ENCODE results near the gene PNPLA2.

The PNPLA2 gene

DNA sequence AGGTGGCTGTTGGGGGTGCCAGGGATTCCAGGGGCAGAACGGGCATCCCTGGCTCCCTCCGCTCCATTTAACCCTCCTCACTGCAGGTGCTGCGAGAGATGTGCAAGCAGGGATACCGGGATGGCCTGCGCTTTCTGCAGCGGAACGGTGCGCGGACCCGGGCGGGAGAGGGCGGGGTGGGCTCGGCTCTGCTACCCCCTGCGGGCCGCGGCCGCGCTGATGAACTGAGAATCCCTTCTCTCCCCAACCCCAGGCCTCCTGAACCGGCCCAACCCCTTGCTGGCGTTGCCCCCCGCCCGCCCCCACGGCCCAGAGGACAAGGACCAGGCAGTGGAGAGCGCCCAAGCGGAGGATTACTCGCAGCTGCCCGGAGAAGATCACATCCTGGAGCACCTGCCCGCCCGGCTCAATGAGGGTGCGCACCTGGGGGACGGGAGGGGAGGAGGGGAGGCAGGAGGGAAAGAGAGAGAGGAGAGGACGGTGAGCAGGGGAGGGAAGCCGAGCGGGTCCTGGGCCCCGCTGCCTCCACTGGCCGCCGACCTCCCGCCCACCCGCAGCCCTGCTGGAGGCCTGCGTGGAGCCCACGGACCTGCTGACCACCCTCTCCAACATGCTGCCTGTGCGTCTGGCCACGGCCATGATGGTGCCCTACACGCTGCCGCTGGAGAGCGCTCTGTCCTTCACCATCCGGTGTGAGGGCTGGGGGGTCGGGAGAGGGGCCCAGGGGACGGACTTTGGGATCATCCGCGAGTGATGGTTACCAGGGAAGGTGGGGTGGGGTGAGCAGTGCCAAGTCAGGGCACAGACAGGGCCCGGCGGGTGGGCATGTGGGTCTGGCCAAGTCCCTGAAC lies 5.0 kb downstream of the PNPLA2 start:
- no peak overlapping the region for H3K4me2 ChIP-seq (ENCODE audit: low read length)
- H3K27ac ChIP-seq (ENCODE audit: low read depth, low read length) = no peak overlapping the region
- no peaks in the 10 kb centered on the region for H3K36me3 ChIP-seq (ENCODE audit: control insufficient read depth, insufficient read depth, low read length)
- H2BK5ac ChIP-seq (ENCODE audit: low read length) = no peak overlapping the region
- no peak overlapping the region for H3K18ac ChIP-seq (ENCODE audit: low read length)
- DNase-seq = no peak
- no peak overlapping the region for H2AK5ac ChIP-seq (ENCODE audit: low read length)
- no CpG with 5 or more reads among the region's 53 CpGs for WGBS (ENCODE audit: extremely low coverage, insufficient coverage, low lambda C conversion rate)
- no peaks in the 10 kb centered on the region for H3K27me3 ChIP-seq (ENCODE audit: insufficient read depth, low read length, poor library complexity)
- H3K4me3 ChIP-seq (ENCODE audit: low read length) = no peak overlapping the region
- no peaks in the 10 kb centered on the region for H3K79me2 ChIP-seq (ENCODE audit: control insufficient read depth, insufficient read depth, low read length)
- no peak overlapping the region for H3K4ac ChIP-seq (ENCODE audit: low read depth, low read length)
- H4K8ac ChIP-seq (ENCODE audit: low read depth, low read length) = no peak overlapping the region
- H3K23ac ChIP-seq (ENCODE audit: low read length) = no peak overlapping the region
- no peak overlapping the region for H3K56ac ChIP-seq (ENCODE audit: low read length)
- no peak overlapping the region for H2BK15ac ChIP-seq (replicated peaks; ENCODE audit: low read depth)
- H3K9ac ChIP-seq (ENCODE audit: low read length) = no peak overlapping the region
- H3K79me1 ChIP-seq (ENCODE audit: low read length) = peaks cover 4% of the 10 kb centered on the region
- H3K4me1 ChIP-seq (ENCODE audit: control insufficient read depth, low read depth, low read length) = peaks cover 1% of the 10 kb centered on the region
- no peak overlapping the region for H2BK120ac ChIP-seq (ENCODE audit: low read depth, low read length)
- H4K5ac ChIP-seq (ENCODE audit: low read length) = no peak overlapping the region

DNA sequence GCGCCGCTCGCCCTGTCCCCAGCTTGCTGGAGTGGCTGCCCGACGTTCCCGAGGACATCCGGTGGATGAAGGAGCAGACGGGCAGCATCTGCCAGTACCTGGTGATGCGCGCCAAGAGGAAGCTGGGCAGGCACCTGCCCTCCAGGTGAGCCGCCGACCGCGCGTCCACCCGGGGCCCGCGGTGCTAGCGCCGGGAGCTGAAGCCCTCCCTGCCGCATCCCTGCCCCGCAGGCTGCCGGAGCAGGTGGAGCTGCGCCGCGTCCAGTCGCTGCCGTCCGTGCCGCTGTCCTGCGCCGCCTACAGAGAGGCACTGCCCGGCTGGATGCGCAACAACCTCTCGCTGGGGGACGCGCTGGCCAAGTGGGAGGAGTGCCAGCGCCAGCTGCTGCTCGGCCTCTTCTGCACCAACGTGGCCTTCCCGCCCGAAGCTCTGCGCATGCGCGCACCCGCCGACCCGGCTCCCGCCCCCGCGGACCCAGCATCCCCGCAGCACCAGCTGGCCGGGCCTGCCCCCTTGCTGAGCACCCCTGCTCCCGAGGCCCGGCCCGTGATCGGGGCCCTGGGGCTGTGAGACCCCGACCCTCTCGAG lies 5.7 kb downstream of the PNPLA2 start:
- no peaks in the 10 kb centered on the region for H3K36me3 ChIP-seq (ENCODE audit: control insufficient read depth, insufficient read depth, low read length)
- WGBS (ENCODE audit: extremely low coverage, insufficient coverage, low lambda C conversion rate) = no CpG with 5 or more reads among the region's 59 CpGs
- DNase-seq = no peak

DNA sequence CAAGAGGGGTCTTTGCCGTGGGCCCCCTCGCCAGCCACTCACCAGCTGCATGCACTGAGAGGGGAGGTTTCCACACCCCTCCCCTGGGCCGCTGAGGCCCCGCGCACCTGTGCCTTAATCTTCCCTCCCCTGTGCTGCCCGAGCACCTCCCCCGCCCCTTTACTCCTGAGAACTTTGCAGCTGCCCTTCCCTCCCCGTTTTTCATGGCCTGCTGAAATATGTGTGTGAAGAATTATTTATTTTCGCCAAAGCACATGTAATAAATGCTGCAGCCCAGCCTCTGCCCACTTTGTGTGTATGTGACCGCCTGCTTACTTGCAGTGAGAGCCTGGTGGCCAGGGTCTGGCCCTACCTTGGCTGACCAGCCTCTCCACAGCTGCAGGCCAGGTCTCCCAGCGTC lies 6.2 kb downstream of the PNPLA2 start:
- H2BK15ac ChIP-seq (replicated peaks; ENCODE audit: low read depth) = no peak overlapping the region
- H3K56ac ChIP-seq (ENCODE audit: low read length) = no peak overlapping the region
- no peak overlapping the region for H3K4me2 ChIP-seq (ENCODE audit: low read length)
- no peaks in the 10 kb centered on the region for H3K27me3 ChIP-seq (ENCODE audit: insufficient read depth, low read length, poor library complexity)
- H3K79me2 ChIP-seq (ENCODE audit: control insufficient read depth, insufficient read depth, low read length) = no peaks in the 10 kb centered on the region
- peaks cover 4% of the 10 kb centered on the region for H3K79me1 ChIP-seq (ENCODE audit: low read length)
- no peak overlapping the region for H3K4ac ChIP-seq (ENCODE audit: low read depth, low read length)
- no peak overlapping the region for H2BK120ac ChIP-seq (ENCODE audit: low read depth, low read length)
- H4K5ac ChIP-seq (ENCODE audit: low read length) = no peak overlapping the region
- DNase-seq = no peak
- H3K36me3 ChIP-seq (ENCODE audit: control insufficient read depth, insufficient read depth, low read length) = no peaks in the 10 kb centered on the region
- no peak overlapping the region for H4K8ac ChIP-seq (ENCODE audit: low read depth, low read length)
- H3K9ac ChIP-seq (ENCODE audit: low read length) = no peak overlapping the region
- WGBS (ENCODE audit: extremely low coverage, insufficient coverage, low lambda C conversion rate) = no CpG with 5 or more reads among the region's 11 CpGs
- H2BK5ac ChIP-seq (ENCODE audit: low read length) = no peak overlapping the region
- no peak overlapping the region for H3K27ac ChIP-seq (ENCODE audit: low read depth, low read length)
- H3K18ac ChIP-seq (ENCODE audit: low read length) = no peak overlapping the region
- H3K4me1 ChIP-seq (ENCODE audit: control insufficient read depth, low read depth, low read length) = peaks cover 5% of the 10 kb centered on the region
- H3K4me3 ChIP-seq (ENCODE audit: low read length) = no peak overlapping the region
- no peak overlapping the region for H3K23ac ChIP-seq (ENCODE audit: low read length)
- no peak overlapping the region for H2AK5ac ChIP-seq (ENCODE audit: low read length)

More for the DNA sequence above, 5.7 kb downstream of the PNPLA2 start:
- H3K79me1 ChIP-seq (ENCODE audit: low read length) = peaks cover 4% of the 10 kb centered on the region
- H2BK15ac ChIP-seq (replicated peaks; ENCODE audit: low read depth) = no peak overlapping the region
- H2BK5ac ChIP-seq (ENCODE audit: low read length) = no peak overlapping the region
- peaks cover under 1% of the 10 kb centered on the region for H3K4me1 ChIP-seq (ENCODE audit: control insufficient read depth, low read depth, low read length)
- no peaks in the 10 kb centered on the region for H3K27me3 ChIP-seq (ENCODE audit: insufficient read depth, low read length, poor library complexity)
- no peak overlapping the region for H3K27ac ChIP-seq (ENCODE audit: low read depth, low read length)
- no peak overlapping the region for H3K4me3 ChIP-seq (ENCODE audit: low read length)
- H3K4ac ChIP-seq (ENCODE audit: low read depth, low read length) = no peak overlapping the region
- H3K56ac ChIP-seq (ENCODE audit: low read length) = no peak overlapping the region
- H3K23ac ChIP-seq (ENCODE audit: low read length) = no peak overlapping the region
- H3K18ac ChIP-seq (ENCODE audit: low read length) = no peak overlapping the region
- H3K9ac ChIP-seq (ENCODE audit: low read length) = no peak overlapping the region
- no peak overlapping the region for H4K5ac ChIP-seq (ENCODE audit: low read length)
- no peak overlapping the region for H4K8ac ChIP-seq (ENCODE audit: low read depth, low read length)
- H3K4me2 ChIP-seq (ENCODE audit: low read length) = no peak overlapping the region
- no peaks in the 10 kb centered on the region for H3K79me2 ChIP-seq (ENCODE audit: control insufficient read depth, insufficient read depth, low read length)
- H2BK120ac ChIP-seq (ENCODE audit: low read depth, low read length) = no peak overlapping the region
- H2AK5ac ChIP-seq (ENCODE audit: low read length) = no peak overlapping the region

DNA sequence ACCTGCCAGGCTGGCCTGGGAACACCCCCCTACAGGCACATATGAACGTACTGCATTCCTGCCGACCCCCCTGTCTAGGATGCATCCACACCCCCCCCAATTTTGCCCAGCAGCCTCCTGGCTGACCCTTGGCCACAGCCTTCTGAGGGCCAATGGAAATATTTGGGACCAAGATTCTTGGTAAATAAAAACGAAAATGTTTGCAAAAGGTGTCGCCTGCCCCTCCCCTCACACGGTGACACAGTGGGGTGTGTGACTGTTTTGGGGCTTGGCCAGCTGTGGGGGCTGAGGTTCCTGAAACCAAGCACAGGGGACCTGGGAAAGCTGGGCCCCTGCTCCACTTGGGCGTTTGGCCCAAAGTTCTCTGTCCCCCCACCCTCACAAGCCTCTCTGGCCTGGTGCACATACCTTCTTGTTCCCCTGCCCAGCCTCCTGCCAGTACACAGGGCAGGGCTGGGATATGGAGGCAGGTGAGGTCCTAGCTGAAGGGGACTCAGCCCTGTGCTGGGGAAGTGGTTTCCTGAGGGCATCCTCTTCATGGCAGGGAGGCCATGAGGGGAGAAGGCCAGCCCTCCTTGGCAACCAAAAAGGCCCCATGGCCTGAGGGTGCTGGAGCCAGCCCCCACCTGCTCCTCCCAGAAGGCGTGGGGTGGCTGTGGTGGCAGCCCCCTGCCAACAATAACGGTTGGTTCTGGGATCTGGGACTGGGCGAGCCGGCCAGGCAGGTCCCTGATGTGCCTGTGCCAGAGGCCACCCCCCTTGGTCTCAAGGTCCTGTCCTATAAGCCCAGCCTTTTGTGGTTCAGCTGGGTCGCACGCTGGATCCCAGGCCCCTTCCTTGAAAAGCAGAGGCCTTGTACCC lies 6.9 kb downstream of the PNPLA2 start:
- Histone ChIP-seq H2BK15ac (replicated peaks; ENCODE audit: low read depth) (no peak overlapping the region), H3K56ac (ENCODE audit: low read length) (no peak overlapping the region), H3K4me3 (ENCODE audit: low read length) (no peak overlapping the region), H3K4ac (ENCODE audit: low read depth, low read length) (no peak overlapping the region), H2BK120ac (ENCODE audit: low read depth, low read length) (no peak overlapping the region), H4K8ac (ENCODE audit: low read depth, low read length) (no peak overlapping the region), H3K9ac (ENCODE audit: low read length) (no peak overlapping the region), H3K18ac (ENCODE audit: low read length) (no peak overlapping the region), H4K5ac (ENCODE audit: low read length) (no peak overlapping the region), H3K79me1 (ENCODE audit: low read length) (peaks cover 4% of the 10 kb centered on the region), H3K36me3 (ENCODE audit: control insufficient read depth, insufficient read depth, low read length) (no peaks in the 10 kb centered on the region), H3K23ac (ENCODE audit: low read length) (no peak overlapping the region), H3K27ac (ENCODE audit: low read depth, low read length) (no peak overlapping the region), H2AK5ac (ENCODE audit: low read length) (no peak overlapping the region), H3K4me2 (ENCODE audit: low read length) (no peak overlapping the region), H3K27me3 (ENCODE audit: insufficient read depth, low read length, poor library complexity) (peaks cover under 1% of the 10 kb centered on the region), H3K4me1 (ENCODE audit: control insufficient read depth, low read depth, low read length) (peaks cover 5% of the 10 kb centered on the region), H2BK5ac (ENCODE audit: low read length) (no peak overlapping the region), H3K79me2 (ENCODE audit: control insufficient read depth, insufficient read depth, low read length) (no peaks in the 10 kb centered on the region)
- DNase-seq = no peak
- no CpG with 5 or more reads among the region's 12 CpGs for WGBS (ENCODE audit: extremely low coverage, insufficient coverage, low lambda C conversion rate)

DNA sequence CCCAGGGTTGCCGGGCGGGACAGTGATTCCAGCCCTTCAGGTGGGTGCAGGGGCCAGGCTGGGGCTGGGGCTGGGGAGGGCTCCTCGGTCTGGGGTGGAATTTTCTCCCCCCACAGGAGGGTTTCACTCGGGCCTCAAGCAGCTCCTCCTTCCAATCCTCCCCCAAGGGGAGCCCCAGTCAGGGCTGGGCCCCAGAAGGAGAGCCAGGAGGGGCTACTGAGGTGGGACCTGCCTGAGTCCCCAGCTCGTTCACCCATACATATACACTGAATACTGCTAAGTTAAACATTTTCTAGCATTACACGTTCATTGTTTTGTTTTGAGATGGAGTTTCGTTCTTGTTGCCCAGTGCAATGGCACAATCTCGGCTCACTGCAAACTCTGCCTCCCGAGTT lies 7.5 kb downstream of the PNPLA2 start:
- Histone ChIP-seq H3K9ac (ENCODE audit: low read length) (no peak overlapping the region), H3K27me3 (ENCODE audit: insufficient read depth, low read length, poor library complexity) (peaks cover 3% of the 10 kb centered on the region), H3K23ac (ENCODE audit: low read length) (no peak overlapping the region), H3K4me2 (ENCODE audit: low read length) (no peak overlapping the region), H3K79me2 (ENCODE audit: control insufficient read depth, insufficient read depth, low read length) (no peaks in the 10 kb centered on the region), H3K4ac (ENCODE audit: low read depth, low read length) (no peak overlapping the region), H3K4me3 (ENCODE audit: low read length) (no peak overlapping the region), H2BK15ac (replicated peaks; ENCODE audit: low read depth) (no peak overlapping the region), H4K5ac (ENCODE audit: low read length) (no peak overlapping the region), H3K18ac (ENCODE audit: low read length) (no peak overlapping the region), H2AK5ac (ENCODE audit: low read length) (no peak overlapping the region), H3K27ac (ENCODE audit: low read depth, low read length) (no peak overlapping the region), H2BK120ac (ENCODE audit: low read depth, low read length) (no peak overlapping the region), H4K8ac (ENCODE audit: low read depth, low read length) (no peak overlapping the region), H3K56ac (ENCODE audit: low read length) (no peak overlapping the region), H2BK5ac (ENCODE audit: low read length) (no peak overlapping the region), H3K4me1 (ENCODE audit: control insufficient read depth, low read depth, low read length) (peaks cover 5% of the 10 kb centered on the region), H3K36me3 (ENCODE audit: control insufficient read depth, insufficient read depth, low read length) (no peaks in the 10 kb centered on the region), H3K79me1 (ENCODE audit: low read length) (peaks cover under 1% of the 10 kb centered on the region)
- no peak for DNase-seq
- no CpG with 5 or more reads among the region's 9 CpGs for WGBS (ENCODE audit: extremely low coverage, insufficient coverage, low lambda C conversion rate)
